Brain microvascular endothelial cell (primary cell): ENCODE measurements around the gene FBXW12.

Experiments used
- DNase-seq: peaks from one replicate; pipeline ENCODE4 v3.0.0-alpha.2; 2020
- H3K27ac ChIP-seq: fragments of 250-450 bp; sonication (Bioruptor Pico); 2 replicates; pipeline ENCODE4 v1.5.1; 2020; ENCODE audit warnings: mild to moderate bottlenecking, moderate library complexity
- H3K27me3 ChIP-seq: fragments of 250-450 bp; sonication (Bioruptor Pico); replicated peaks from 2 replicates; pipeline ENCODE4 v1.5.1; 2020; ENCODE audit warnings: mild to moderate bottlenecking
- H3K36me3 ChIP-seq: fragments of 250-450 bp; sonication (Bioruptor Pico); replicated peaks from 2 replicates; pipeline ENCODE4 v1.5.1; 2020; ENCODE audit warnings: mild to moderate bottlenecking
- H3K4me3 ChIP-seq: 2 replicates; pipeline ENCODE4 v1.5.1; 2011; ENCODE audit warnings: low read depth, mild to moderate bottlenecking, control low read depth, low read length, moderate library complexity
- in situ Hi-C: cut with HindIII; loops from 2 replicates; pipeline ENCODE4 v1.10.0; 2017; ENCODE audit warnings: low sequenced_read_pairs, low pct_ligation_motif_present
- TF ChIP-seq, protein P1 (sequence below): IDR thresholded peaks from 2 replicates; pipeline ENCODE4 v1.5.1; 2011; ENCODE audit warnings: low read depth, mild to moderate bottlenecking, moderate library complexity, low read length, control low read depth, inconsistent platforms; ENCODE audit errors: missing control alignments

FBXW12 gene

GRCh38 chr3:48402281-48402732, 30.3 kb downstream of the FBXW12 start:
- H3K4me3 ChIP-seq: no peak overlapping the region
- no peak overlapping the region for H3K27ac ChIP-seq
- no peaks in the 10 kb centered on the region for H3K36me3 ChIP-seq
- TF ChIP-seq, protein P1, sequence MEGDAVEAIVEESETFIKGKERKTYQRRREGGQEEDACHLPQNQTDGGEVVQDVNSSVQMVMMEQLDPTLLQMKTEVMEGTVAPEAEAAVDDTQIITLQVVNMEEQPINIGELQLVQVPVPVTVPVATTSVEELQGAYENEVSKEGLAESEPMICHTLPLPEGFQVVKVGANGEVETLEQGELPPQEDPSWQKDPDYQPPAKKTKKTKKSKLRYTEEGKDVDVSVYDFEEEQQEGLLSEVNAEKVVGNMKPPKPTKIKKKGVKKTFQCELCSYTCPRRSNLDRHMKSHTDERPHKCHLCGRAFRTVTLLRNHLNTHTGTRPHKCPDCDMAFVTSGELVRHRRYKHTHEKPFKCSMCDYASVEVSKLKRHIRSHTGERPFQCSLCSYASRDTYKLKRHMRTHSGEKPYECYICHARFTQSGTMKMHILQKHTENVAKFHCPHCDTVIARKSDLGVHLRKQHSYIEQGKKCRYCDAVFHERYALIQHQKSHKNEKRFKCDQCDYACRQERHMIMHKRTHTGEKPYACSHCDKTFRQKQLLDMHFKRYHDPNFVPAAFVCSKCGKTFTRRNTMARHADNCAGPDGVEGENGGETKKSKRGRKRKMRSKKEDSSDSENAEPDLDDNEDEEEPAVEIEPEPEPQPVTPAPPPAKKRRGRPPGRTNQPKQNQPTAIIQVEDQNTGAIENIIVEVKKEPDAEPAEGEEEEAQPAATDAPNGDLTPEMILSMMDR: no peak
- no peaks in the 10 kb centered on the region for H3K27me3 ChIP-seq
- in situ Hi-C loops: no loop called here
- peak; percentile 89 for DNase-seq

GRCh38 chr3:48402907-48403306, 30.9 kb downstream of the FBXW12 start:
- H3K36me3 ChIP-seq: no peaks in the 10 kb centered on the region
- no peak for DNase-seq
- in situ Hi-C loops: no loop called here
- no peak overlapping the region for H3K27ac ChIP-seq
- H3K27me3 ChIP-seq: no peaks in the 10 kb centered on the region
- TF ChIP-seq, protein P1: no peak
- no peak overlapping the region for H3K4me3 ChIP-seq

DNA sequence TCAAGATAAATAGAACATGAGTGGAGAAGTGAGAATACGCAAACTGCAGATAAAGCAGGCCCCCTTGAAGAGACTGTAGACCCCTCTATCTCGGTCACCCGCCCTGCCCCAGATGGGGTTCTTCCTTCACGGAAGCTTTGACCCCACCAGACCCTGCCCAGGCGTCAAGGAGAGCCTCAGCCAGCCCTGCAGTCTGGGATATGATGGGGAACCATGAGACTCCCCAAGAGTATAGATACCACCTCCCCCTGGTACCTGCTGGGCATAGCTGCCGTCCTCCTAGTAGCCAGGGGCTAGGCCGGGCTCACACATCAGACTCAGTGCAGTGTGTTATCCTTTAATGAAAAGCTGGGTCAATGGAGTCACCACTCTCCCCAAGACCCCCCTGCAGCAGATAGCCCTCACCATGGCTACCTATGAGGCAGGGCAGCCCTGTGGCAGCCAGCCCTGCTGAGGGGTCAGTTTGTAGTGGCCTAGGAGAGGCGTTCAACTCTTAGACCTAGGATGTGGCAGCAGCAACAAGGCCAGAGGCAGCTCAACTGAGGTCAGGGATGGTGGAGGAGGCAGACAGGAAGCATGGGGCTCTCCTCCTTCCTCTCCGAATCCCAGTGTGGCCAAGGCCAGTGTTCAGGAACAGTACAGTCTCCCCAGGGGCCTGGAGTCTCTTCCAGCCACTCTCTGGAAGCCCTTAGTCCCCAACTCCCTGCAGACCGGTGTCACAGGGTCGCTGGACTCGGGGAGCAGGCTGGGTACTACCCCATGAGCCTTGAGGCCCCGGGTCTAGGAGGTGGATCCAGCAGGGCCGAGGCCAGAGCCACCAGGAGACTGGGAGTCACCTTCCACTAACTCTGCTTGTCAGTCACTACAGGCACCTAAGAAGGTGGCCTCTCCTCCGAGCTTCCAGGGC, 31.8 kb downstream of the FBXW12 start:
- no peaks in the 10 kb centered on the region for H3K27me3 ChIP-seq
- in situ Hi-C loops: no loop called here
- H3K27ac ChIP-seq: no peak overlapping the region
- no peak for DNase-seq
- H3K4me3 ChIP-seq: no peak overlapping the region
- H3K36me3 ChIP-seq: no peaks in the 10 kb centered on the region
- TF ChIP-seq, protein P1: no peak

- no peak for DNase-seq
- H3K27me3 ChIP-seq: no peaks in the 10 kb centered on the region
- TF ChIP-seq, protein P1: no peak
- no peak overlapping the region for H3K27ac ChIP-seq
- H3K4me3 ChIP-seq: no peak overlapping the region
- in situ Hi-C loops: no loop called here
- no peaks in the 10 kb centered on the region for H3K36me3 ChIP-seq
Observed at GRCh38 chr3:48404440-48405342, 32.7 kb downstream of the FBXW12 start.

DNA sequence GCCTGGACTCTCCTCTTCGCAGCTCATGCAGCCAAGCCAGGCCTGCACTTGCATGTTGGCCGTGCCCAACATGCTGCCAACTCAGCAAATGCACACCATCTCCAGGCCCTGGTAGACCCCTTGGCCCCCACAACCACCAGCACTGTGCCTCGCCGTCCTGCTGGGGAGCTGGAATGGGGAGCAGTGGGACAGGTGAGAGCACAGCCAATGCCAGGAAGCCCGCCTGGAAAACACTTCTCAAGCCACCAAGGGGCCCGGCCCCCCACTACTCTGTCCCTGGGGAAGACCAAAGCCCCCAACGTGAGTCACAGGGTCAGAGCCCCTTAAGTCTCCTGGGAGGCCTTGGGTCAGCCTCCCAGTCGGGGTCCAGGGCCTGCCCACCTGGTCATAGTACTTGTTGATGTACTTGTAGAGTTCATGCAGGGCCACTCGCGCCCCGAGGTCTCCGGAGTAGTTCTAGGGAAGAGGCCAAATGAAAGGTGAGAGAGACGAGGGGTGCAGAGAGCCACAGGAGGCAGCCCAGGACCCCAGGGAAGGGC, 33.4 kb downstream of the FBXW12 start:
- Histone ChIP-seq H3K36me3 (no peaks in the 10 kb centered on the region), H3K4me3 (no peak overlapping the region), H3K27ac (no peak overlapping the region), H3K27me3 (no peaks in the 10 kb centered on the region)
- TF ChIP-seq, protein P1: no peak
- DNase-seq: no peak
- in situ Hi-C loops: no loop called here
